ENCODE results near the gene EFNA5.

EFNA5 gene

GRCh38 chr5:107544476-107544875, 126.3 kb downstream of the EFNA5 start:
- no peak for DNase-seq (ENCODE audit: low read depth)

GRCh38 chr5:107543868-107544267, 126.9 kb downstream of the EFNA5 start:
- no peak for DNase-seq (ENCODE audit: low read depth)

GRCh38 chr5:107542831-107543231, 127.9 kb downstream of the EFNA5 start:
- DNase-seq (ENCODE audit: low read depth) = no peak

GRCh38 chr5:107542428-107542827, 128.3 kb downstream of the EFNA5 start:
- no peak for DNase-seq (ENCODE audit: low read depth)

- DNase-seq (ENCODE audit: low read depth) = no peak
Observed at GRCh38 chr5:107541400-107541799, 129.3 kb downstream of the EFNA5 start.

GRCh38 chr5:107539726-107540330, 130.9 kb downstream of the EFNA5 start:
- no peak for DNase-seq (ENCODE audit: low read depth)

- no peak for DNase-seq (ENCODE audit: low read depth)
Observed at GRCh38 chr5:107538805-107539445, 131.8 kb downstream of the EFNA5 start.

- DNase-seq (ENCODE audit: low read depth) = no peak
Observed at GRCh38 chr5:107538331-107538730, 132.4 kb downstream of the EFNA5 start.

- no peak for DNase-seq (ENCODE audit: low read depth)
Observed at GRCh38 chr5:107535849-107536248, 134.9 kb downstream of the EFNA5 start.

GRCh38 chr5:107533910-107534876, 136.5 kb downstream of the EFNA5 start:
- no peak for DNase-seq (ENCODE audit: low read depth)

- no peak for DNase-seq (ENCODE audit: low read depth)
Observed at GRCh38 chr5:107532916-107533315, 137.8 kb downstream of the EFNA5 start.

- no peak for DNase-seq (ENCODE audit: low read depth)
Observed at GRCh38 chr5:107532169-107532878, 138.4 kb downstream of the EFNA5 start.

- no peak for DNase-seq (ENCODE audit: low read depth)
Observed at GRCh38 chr5:107531308-107531707, 139.4 kb downstream of the EFNA5 start.

GRCh38 chr5:107529618-107530017, 141.1 kb downstream of the EFNA5 start:
- DNase-seq (ENCODE audit: low read depth) = no peak

- no peak for DNase-seq (ENCODE audit: low read depth)
Observed at GRCh38 chr5:107526270-107526937, 144.3 kb downstream of the EFNA5 start.

GRCh38 chr5:107524111-107524510, 146.6 kb downstream of the EFNA5 start:
- no peak for DNase-seq (ENCODE audit: low read depth)

- DNase-seq (ENCODE audit: low read depth) = no peak
Observed at GRCh38 chr5:107523029-107523680, 147.6 kb downstream of the EFNA5 start.

- DNase-seq (ENCODE audit: low read depth) = no peak
Observed at GRCh38 chr5:107522456-107522855, 148.3 kb downstream of the EFNA5 start.

GRCh38 chr5:107519900-107520354, 150.8 kb downstream of the EFNA5 start:
- DNase-seq (ENCODE audit: low read depth) = no peak

- no peak for DNase-seq (ENCODE audit: low read depth)
Observed at GRCh38 chr5:107518616-107519015, 152.1 kb downstream of the EFNA5 start.

- DNase-seq (ENCODE audit: low read depth) = no peak
Observed at GRCh38 chr5:107518190-107518589, 152.5 kb downstream of the EFNA5 start.
